ENCODE measurements around the gene LUC7L3. TPM values are rescaled to one million over a fixed set of nuclear protein-coding genes. Genes with fewer than 3 reads are reported as not detected.

LUC7L3 gene
- total RNA-seq, 1 experiment from 2014 or later: 108 TPM

GRCh38 chr17:50691550-50692447, 27.6 kb upstream of the LUC7L3 start:
- H3K9me3 Mint-ChIP-seq (ENCODE audit: unreplicated experiment): no peaks in the 10 kb centered on the region
- peaks cover 59% of the 10 kb centered on the region for H3K36me3 Mint-ChIP-seq (ENCODE audit: insufficient read depth, unreplicated experiment)
- ChIA-PET CTCF (interaction anchor here (0.5 to 11.2 kb wide), 10 partner anchors 13 to 205 kb away, joined by 3 to 248 read pairs (median 3); no protein-coding TSS in a partner anchor), POLR2A (interaction anchor here (0.9 to 2.4 kb wide), 14 partner anchors 9 to 212 kb away, joined by 3 to 11 read pairs (median 4); partner anchors contain the start of genes ABCC3 and LUC7L3)
- no peak overlapping the region for H3K4me3 Mint-ChIP-seq (ENCODE audit: unreplicated experiment)
- TF ChIP-seq CTCF (IDR thresholded peaks at IDR 0.05; ENCODE audit: unreplicated experiment): no peak
- peaks cover 52% of the 10 kb centered on the region for H3K4me1 Mint-ChIP-seq (ENCODE audit: insufficient read depth, unreplicated experiment)
- H3K27me3 Mint-ChIP-seq (ENCODE audit: insufficient read depth, unreplicated experiment): no peaks in the 10 kb centered on the region
- peak overlapping the region; percentile 42 for H3K27ac Mint-ChIP-seq (ENCODE audit: low read depth, unreplicated experiment)
- BruUV-seq (replicated peaks): no TSS peak
- DNase-seq (ENCODE audit: unreplicated experiment): peak; percentile 79
- intact Hi-C loops (cut with micrococcal nuclease): no loop called here

- BruUV-seq (replicated peaks): no TSS peak
- POLR2A ChIA-PET: interaction anchor here (0.7 to 2.4 kb wide), 6 partner anchors 12 to 150 kb away, joined by 3 to 11 read pairs (median 6); partner anchors contain the start of gene ABCC3
- H3K9me3 Mint-ChIP-seq (ENCODE audit: unreplicated experiment): no peaks in the 10 kb centered on the region
- CTCF ChIA-PET: interaction anchor here (1.2 to 11.2 kb wide), 4 partner anchors 12 to 64 kb away, joined by 3 to 248 read pairs (median 4); no protein-coding TSS in a partner anchor
- H3K36me3 Mint-ChIP-seq (ENCODE audit: insufficient read depth, unreplicated experiment): peaks cover 59% of the 10 kb centered on the region
- H3K27me3 Mint-ChIP-seq (ENCODE audit: insufficient read depth, unreplicated experiment): no peaks in the 10 kb centered on the region
- intact Hi-C loops (cut with micrococcal nuclease): no loop called here
- peak overlapping the region; percentile 54 for H3K27ac Mint-ChIP-seq (ENCODE audit: low read depth, unreplicated experiment)
- H3K4me3 Mint-ChIP-seq (ENCODE audit: unreplicated experiment): no peak overlapping the region
- no peak for DNase-seq (ENCODE audit: unreplicated experiment)
- TF ChIP-seq CTCF (IDR thresholded peaks at IDR 0.05; ENCODE audit: unreplicated experiment): no peak
- peaks cover 50% of the 10 kb centered on the region for H3K4me1 Mint-ChIP-seq (ENCODE audit: insufficient read depth, unreplicated experiment)
Observed at GRCh38 chr17:50692448-50693035, 26.9 kb upstream of the LUC7L3 start.

- intact Hi-C loops (cut with micrococcal nuclease): no loop called here
- BruUV-seq (replicated peaks): TSS peak; percentile 13
- Mint-ChIP-seq H3K9me3 (ENCODE audit: unreplicated experiment) (no peaks in the 10 kb centered on the region), H3K4me1 (ENCODE audit: insufficient read depth, unreplicated experiment) (peaks cover 48% of the 10 kb centered on the region), H3K36me3 (ENCODE audit: insufficient read depth, unreplicated experiment) (peaks cover 65% of the 10 kb centered on the region), H3K4me3 (ENCODE audit: unreplicated experiment) (no peak overlapping the region), H3K27ac (ENCODE audit: low read depth, unreplicated experiment) (peak overlapping the region; percentile 54), H3K27me3 (ENCODE audit: insufficient read depth, unreplicated experiment) (no peaks in the 10 kb centered on the region)
- DNase-seq (ENCODE audit: unreplicated experiment): no peak
- ChIA-PET CTCF (interaction anchor here (0.6 to 11.2 kb wide), 5 partner anchors 13 to 338 kb away, joined by 3 to 248 read pairs (median 4); no protein-coding TSS in a partner anchor), POLR2A (interaction anchor here (0.7 to 2.4 kb wide), 6 partner anchors 12 to 151 kb away, joined by 3 to 11 read pairs (median 6); partner anchors contain the start of gene ABCC3)
- no peak for TF ChIP-seq CTCF (IDR thresholded peaks at IDR 0.05; ENCODE audit: unreplicated experiment)
Observed at GRCh38 chr17:50693036-50693682, 26.2 kb upstream of the LUC7L3 start.

All from MCF 10A (cell line).